CD1c-positive myeloid dendritic cell (primary cell): ENCODE data around the gene IGLL1.
A peak's percentile ranks its signal among the peaks of the same experiment; 100 is the strongest.

Experiments used
- DNase-seq: peaks from one replicate; pipeline ENCODE4 v3.0.0-alpha.2; 2016; ENCODE audit errors: extremely low spot score

The IGLL1 gene

GRCh38 chr22:23527971-23528740 is 51.9 kb downstream of the IGLL1 start:
- peak; percentile 68 for DNase-seq

- DNase-seq, result no peak
These were observed 53.3 kb downstream of the IGLL1 start for GRCh38 chr22:23526596-23527316.

GRCh38 chr22:23525510-23525909 is 54.6 kb downstream of the IGLL1 start:
- no peak for DNase-seq

- DNase-seq, result no peak
These were observed 55.9 kb downstream of the IGLL1 start for GRCh38 chr22:23524226-23524625.

- no peak for DNase-seq
These were observed 56.4 kb downstream of the IGLL1 start for GRCh38 chr22:23523713-23524112.
